NCI-H1417 (cell line): Measurements from ENCODE around the gene GPRIN1.

Experiments
- DNase-seq, 3 experiments: peaks; one replicate each; lab custom pipeline; 2025; lab: John Stamatoyannopoulos, UW

Gene GPRIN1

DNA sequence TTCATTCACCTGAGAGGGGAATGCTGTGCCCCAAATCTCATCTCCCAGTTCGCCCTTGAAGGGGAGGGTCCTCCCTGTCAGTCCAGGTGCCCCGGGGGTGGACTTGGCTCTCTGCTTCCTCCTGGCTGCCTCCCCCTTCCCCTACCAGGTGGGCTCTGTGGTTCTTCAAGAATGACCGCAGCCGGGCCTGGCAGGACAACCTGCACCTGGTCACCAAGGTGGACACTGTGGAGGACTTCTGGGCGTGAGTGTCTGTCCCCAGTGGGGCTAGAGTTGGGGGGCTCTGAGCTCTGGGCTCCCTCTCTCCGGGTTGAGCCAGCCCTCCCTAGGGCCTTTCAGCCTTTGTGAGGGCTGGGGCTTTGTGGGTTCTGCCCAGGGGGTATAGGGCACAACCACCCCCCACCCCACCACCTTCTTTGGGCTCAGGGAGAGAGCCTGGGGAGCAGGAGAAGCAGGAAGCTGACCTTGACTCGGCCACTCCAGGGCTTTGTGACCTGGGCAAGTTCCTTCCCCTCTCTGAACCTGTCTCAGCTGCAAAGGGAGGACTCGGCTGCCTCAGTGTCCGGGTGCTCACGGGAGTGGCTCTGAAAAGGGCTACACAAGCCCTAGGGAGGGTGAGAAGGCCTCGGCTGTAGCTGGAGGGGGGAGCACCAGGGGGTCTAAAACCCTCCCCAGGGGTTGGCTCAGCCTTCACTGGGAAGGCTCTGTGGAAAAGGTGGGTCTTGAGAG is 33.7 kb upstream of the GPRIN1 start:
- no peak for DNase-seq

DNA sequence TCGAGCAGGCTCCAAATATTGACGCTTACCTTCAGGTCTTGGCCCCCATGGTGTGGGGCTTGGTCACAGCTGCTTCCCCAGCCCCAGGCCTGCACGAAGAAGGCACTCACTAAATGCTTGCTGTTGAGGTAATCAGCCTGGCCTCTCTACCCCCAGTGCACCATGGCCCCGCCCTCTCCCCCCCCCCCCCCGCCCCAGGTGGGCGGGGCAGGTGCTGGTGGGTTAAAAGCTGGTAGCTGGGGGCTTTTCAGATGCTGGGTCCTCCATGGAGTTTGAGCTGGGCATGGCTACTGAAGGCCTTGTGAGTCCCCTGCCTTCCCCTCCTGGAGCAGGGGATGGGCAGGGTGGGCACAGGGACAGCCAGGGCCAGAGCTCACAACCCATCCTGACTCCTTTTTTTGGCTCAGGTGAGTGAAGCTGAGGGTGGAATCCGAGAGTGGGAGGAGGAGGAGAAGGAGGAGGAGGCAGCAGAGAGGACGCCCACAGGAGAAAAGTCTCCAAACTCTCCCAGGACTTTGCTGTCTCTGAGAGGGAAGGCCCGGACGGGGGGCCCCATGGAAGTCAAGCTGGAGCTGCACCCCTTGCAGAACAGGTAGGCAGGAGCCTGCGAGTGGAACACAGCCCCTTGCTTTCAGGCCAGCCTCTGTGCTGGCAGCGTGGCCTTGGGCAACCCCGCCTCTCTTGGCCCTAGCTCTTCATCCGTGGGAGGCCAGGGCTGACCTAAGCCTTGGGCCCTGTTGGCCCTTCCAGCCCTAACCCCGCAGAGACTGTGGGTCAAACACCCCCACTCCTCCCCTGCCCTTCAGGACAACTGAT is 32.9 kb upstream of the GPRIN1 start:
- no peak for DNase-seq

DNA sequence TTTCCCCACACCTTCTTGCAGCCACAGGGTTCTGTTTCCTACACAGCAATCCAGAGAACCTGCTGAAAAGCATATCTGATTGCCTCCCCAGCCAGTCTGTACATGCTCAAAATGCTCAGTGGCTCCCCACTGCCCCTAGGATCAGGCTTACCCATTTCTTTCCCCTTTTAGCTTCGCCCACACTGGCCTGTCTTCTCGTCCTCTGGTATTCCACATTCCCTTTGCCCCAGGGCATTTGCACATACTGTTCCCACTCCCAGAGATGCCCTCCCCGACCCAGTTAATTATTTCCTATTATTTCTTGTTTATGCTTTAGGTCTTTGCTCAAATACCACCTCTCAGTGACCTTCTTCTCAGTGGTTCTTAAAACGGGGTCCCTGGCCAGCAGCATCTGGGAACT is 30.7 kb upstream of the GPRIN1 start:
- no peak for DNase-seq

DNA sequence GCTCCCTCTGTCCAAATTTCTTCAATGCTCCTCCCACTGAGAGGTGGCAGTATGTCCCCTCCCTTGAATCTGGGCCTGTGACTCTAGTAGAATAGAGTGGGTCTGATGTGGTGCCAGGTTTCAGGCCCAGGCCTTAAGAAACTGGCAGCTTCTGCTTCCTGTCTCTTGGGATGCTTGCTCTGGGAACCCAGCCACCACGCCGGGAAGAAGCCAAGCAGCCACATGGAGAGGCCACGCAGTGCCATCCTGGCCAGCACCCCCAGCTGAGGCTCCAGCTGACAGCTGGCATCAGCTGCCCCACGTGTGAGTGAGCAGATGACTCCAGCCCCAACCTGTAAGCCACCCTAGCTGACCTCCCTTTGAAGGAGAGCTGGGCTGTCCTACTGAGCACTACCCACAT is 30.0 kb upstream of the GPRIN1 start:
- no peak for DNase-seq

DNA sequence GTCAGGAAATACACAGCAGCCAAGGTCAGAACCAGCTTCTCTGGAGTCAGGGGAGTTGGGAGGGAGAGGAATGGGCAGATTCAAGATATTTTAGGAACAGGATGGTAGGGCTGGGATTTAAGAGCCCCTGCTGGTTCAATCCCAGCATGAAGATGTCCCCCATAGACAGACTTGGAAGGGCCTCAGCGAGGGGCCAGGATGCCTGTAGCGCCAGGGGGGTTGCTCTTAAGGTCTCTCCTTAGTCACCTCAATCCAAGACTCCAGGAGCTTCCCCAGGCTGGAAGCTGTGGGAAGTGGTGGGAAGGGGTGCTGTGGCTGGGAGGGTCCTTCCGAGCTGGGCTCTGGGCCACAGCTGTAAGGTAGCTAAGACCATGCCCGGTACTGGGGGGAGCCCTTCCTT is 29.3 kb upstream of the GPRIN1 start:
- no peak for DNase-seq

DNA sequence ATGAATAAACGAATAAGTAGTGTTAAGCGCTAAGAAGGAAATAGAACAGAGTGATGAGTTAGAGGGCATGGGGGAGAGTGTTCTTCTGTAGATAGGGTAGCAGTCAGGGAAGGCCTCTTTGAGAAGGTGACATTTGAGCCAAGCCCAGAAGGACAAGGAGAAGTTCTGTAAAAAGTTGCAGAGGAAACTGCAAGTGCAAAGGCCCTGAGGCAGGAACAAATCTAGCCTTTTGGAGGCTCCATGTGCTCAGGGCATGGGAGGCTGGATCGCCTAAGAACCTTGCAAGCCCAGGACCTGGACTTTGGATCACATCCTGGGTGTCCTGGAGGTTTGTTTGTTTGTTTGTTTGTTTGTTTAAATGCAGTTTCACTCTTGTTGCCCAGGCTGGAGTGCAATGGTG is 28.5 kb upstream of the GPRIN1 start:
- no peak for DNase-seq

DNA sequence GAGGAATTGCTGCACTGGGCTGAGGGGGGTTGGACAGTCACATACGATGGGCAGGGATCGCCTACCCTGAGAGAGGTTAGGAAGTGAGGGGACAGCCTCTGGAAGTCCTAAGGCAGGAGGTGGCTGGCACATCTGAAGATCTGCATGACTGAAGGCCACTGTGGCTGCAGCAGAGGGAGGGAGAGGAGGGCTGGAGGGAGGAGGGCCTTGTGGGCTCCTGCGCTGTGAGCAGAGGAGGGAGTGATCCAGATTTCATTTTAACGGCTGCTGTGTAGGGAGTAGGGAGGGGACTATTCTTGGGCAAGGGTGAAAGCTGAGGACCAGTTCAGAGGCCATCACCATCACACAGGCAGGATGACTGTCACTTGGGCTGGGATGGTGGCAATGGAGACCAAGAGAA is 27.6 kb upstream of the GPRIN1 start:
- no peak for DNase-seq

DNA sequence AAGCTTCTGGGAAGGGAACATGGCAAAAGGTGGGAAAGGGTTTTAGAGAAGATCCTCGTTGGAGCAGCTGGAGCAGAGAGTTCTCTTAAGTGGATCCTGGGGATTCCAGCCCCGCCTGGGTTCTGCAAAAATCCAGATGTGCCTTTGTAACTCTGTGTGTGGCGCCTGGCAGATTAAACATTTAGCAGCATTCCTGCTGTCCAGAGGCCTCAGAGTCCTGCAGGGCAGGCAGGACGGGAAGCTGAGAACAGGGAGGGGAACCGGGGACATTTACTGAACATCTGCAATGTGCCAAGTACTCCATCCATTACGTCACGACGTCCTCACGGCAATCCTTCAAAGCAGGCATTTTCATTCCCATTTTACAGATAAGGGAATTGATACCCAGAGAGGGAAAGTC is 26.5 kb upstream of the GPRIN1 start:
- DNase-seq = no peak

DNA sequence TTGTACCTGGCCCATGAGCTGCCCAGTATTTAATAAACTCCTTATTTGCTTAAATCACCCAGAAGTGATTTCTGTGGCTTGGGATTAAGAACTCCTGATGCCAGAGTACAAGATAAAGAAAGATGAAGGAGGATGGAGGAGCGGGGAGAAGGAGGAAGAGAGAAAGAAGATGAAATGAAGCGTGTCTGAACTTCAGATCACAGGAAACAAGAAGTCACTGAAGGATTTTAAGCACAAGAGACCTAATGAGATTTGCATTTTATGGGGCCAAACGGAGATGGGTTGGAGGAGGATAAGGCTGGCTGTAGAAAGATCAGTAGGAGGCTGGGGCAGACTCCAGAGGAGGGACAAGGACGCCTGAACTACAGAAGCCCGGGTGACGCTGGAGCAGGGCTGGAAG is 23.6 kb upstream of the GPRIN1 start:
- no peak for DNase-seq

DNA sequence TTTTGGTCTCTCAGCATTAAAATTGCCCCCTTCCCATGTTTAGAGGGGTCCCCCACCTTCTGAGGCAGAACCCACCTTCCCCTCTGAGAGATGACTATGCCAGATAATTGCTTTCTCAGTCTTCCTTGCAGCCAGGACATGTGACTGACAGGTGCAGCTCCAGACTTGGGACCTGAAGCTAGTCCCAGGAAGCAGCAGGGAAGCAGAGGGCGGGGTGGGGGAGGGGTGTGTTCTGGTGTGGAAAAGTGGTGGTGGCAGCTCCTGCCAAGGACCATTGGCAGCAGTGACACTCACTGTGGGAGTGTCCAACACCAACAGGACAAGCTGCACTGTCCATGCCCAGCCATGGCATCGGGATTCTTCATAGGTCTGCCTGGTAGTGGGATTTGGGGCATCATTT is 22.8 kb upstream of the GPRIN1 start:
- peak in 2 of 3 experiments; percentile 7 to 10 for DNase-seq

DNA sequence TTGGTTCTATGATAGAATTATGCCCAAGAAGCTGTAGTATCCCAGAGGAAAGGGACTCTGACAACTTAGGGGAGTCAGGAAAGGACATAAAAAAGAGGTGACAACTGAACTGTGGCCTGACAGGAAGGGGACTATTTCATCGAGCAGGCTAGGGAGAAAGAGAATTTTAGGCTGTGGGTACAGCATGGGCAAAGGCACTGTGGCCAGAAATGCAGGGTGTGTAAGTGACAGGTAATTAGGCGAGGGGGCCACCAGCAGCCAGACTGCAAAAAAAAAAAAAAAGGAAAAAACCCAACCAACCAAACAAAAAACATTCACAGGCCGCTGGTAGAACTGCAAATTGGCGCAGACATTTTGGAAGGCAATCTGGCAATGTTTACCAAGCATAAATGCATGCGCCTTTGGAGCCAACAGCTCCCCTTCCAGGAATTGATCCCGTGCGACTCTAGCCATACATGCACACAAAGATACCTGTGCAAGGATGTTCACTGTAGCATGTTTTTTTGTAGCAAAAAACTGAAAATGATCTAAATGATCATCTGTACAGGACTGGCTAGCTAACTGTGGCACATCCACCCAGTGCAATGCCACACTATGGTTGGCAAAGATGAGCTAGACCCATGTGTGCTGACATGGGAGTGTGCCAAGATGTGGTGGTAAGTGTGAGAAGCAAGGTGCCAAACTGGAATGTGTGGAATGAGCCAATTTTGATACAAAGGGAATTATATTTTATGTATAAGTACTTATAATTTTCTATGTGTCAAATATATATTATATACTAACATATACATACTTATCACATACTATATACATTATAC is 21.6 kb upstream of the GPRIN1 start:
- no peak for DNase-seq

DNA sequence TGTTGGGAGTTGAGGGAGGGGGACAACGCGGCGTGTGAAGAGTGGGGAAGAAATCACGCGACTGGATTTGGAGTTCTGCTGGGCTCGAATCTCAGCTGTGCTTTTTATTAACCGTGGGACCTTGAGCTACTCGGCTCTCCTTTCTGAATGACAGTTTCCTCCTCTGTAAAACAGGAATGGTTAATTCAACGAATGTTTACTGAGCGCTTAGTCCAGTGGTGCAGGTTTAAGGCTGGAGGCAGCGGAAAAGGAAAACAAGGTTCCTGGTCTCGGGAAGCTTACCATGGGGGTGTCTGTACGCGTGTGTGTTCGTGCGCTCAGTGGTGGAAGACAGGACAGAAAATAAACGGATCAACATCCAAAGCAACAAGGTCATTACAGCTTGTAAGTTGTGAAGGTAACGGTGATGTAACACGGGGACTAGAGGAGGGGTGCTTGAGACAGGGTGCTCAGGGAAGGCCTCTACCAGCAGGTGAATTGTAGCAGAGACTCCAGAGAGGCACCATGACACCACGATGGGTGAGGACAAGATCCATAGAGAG is 20.8 kb upstream of the GPRIN1 start:
- peak in 1 of 3 experiments; percentile 55 for DNase-seq

DNA sequence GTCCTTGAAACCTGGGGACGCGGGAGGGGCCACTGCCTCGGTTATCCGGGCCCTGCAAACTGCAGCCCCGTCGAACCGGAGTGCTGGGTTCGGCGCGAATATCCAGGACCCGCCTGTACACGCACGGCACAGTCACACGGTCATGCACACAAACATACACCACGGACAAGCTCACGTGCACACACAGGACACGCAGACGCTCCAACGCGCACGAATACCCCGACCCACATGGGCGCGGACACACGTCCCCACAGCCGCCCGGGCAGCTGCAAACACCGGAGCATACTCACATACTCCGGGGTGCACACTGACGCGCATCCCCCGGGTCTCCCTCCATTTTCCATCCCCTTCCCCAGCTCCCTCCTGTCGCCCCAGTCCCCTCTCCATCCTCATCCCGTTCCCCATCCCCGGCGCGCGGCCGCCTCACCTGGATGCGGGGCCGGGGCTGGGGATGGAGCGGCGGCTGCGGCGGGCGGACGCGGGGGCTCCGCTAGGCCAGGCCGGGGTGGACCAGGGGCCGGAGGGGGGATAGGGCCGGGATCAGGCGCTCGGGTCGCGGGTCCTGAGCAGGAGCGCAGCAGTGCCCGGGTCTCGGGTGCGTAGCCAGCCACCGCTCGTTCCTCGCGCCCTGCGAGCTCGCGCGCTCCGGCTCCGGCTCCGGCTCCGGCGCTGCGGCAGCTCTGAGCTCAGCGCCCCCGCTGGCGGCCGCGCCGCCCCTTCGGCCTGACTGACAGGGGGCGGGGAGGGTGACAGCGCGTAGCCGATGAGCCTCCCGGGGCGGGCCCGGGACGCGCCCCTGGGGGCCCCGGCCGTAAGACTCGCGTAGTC is 20.1 kb upstream of the GPRIN1 start, which contains the start of the genes EIF4E1B and SNCB:
TSS of gene EIF4E1B (plus strand) at position 823 of the 828 bp plus-strand sequence. CDS start 12,113 bp downstream, outside the sequence.
TSS of gene SNCB (minus strand) at position 682 of the 828 bp plus-strand sequence. CDS start 880 bp downstream, outside the sequence.
- DNase-seq = peak; percentile 55 to 68 (median 60)

DNA sequence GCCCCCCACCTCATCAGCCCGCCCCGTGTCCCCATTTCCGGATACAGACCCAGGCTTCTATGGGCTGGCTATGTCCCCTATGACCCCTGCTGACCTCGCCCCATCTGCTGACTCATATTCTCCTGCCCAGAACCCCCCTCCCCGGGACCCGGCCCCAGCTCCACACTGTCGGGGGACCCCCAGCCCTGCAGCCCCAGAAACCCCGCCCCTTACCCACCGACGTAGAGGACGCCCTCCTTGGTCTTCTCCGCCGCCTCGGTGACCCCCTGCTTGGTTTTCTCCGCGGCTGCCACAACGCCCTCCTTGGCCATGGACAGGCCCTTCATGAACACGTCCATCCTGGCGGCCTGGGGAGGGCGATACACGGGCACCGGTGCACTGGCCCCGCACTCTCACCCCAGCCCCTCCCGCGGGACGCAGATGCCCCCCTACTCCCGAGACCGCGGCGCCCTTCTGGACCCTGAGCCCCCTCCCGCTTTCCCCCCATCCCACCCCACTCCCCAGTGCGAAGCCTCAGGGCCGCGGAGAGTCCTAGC is 19.4 kb upstream of the GPRIN1 start:
- DNase-seq = no peak

DNA sequence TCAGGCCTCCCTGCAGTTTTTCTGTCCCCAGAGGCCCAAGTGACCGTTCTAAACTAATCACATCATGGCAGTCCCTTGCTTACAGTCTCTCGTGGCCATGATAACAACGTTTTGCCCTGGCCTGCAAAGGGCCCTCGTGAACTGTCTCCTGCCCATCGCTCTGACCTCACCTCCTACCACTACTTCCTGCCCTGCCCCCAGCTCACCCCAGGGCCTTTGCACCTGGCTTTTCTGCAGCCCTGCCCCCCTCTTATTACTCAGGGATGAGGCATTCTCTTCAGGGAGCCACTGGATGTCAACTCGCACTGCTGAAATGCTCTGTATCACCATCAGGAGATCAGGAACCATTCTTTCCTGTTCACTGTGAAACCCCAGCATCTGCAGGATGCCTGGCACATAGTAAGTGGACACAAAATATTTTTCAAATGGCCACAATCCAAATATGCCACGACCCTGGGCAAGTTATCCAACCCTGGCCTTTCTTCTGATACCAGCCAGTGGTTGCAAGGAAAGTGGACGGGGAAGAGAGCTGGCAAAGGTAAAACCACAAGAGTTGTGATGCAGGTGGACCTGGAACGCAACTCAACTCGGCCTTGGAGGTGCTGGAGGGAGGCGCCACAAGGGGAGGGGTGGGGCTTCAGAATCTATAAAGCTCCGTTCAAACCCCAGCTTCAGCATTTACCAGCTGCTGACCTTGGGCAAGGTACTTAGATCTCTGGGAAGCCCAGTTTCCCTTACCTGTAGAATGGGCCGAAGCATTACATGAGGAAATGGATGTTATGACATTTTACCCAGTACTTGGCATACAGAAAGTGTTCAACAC is 18.7 kb upstream of the GPRIN1 start:
- DNase-seq = no peak

DNA sequence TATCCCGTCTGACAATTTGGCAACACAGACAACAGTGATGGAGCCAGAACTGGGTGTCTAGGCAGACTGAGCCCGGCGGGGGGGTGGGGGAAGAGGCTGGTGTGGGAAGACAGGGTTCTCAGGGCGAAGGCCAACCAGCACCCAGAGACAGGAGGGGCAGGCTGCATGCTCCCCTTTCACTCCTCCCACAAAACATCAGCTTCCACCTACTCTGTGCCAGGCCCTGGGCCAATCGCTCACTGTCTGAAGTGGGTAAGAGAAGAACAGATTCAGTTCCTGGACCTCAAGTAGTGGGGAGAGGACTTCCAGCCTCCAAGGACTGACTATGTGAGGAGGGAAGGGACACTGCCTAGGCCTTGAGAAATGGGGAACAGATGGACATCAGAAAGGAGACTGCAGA is 17.6 kb upstream of the GPRIN1 start:
- DNase-seq = no peak

DNA sequence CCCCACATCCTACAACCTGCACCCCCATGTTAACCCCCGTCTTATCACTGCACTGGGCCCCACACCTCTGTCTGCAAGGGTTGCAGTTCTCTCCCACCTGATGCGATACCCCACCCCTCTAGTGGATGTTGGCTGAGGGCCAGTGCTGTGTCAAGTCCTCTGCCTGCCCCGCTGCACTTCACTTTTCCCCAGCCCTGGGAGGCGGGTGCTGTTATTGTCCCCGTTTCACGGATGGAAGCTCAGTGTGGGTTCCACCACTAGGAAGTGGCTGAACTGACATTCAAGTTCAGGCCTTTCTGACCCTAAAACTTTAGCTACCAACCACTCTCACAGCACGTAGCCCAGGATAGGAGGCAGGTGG is 16.9 kb upstream of the GPRIN1 start:
- DNase-seq = no peak

DNA sequence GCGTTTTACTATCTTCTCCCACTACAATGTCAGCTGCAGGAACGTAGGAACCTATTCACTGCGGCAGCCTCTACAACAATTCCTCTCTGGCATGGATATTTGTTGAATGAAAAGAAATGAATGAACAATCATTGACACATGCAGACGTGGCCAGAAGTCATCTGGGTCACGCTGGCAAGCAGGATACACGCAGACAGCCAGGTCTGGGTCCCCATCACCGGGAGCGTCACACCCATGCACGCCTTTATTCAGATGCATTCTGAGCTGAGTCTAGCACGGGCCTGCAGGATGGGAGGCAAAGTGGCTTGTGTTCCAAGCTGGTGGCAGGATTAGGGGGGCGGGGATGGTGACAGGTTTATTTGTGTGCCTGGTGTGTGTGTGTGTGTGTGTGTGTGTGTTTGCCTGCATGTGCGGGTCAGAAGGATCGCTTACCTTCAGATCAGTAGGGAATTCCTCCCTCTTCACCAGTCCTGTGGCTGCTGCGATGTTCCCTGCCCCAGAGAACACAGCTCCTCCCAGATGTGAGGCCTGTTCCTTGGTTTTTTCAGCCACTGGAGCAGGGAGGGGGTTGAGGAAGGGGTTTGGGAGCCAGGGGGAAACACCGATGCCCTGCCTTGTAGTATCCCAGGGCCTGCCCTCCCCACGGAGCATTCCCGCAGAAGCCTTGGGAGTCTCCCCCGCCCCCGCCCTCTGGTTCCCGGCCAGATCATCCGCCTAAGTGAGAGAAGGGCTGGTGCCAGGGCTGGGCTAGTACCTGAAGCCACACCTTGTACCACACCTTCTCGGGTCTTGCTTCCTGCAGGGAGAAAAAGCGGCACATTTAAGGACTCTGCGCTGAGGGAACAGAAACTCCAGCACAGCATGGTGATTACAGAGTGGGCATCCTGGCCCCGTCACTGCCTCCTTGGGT is 16.3 kb upstream of the GPRIN1 start:
- DNase-seq = no peak

DNA sequence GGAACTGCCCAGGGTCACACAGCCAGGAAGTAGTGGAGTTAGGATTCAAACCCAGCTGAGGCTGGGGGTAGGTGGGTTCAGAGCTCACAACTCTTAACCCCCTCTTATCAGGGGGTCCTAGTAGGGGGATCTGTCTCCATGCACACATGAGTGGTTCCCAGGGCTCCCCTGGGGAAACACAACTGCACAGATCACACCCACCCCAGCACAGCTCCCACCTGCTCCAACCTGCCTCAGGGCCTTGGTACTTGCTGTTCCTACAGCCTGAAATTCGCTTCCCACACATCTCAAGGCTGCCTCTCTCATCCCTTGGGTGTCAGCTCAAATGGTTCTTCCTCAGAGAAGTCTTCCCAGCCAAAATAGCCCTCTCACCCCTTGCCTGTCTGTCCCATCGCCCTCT is 15.6 kb upstream of the GPRIN1 start:
- no peak for DNase-seq
